OCI-LY7 (cell line): Measurements from ENCODE around the gene C9orf50. TPM values are rescaled to one million over a fixed set of nuclear protein-coding genes. Genes with fewer than 3 reads are reported as not detected.

Source experiments
- BruUV-seq: library from RNA; stranded (reverse); fragments of 400-500 nt; replicated peaks from 2 replicates; lab custom pipeline; 2021; lab: Mats Ljungman, UMichigan
- CTCF ChIA-PET: fragments of 300-600 bp; sonication (Branson Sonifier 250); formaldehyde crosslinking; loops from one replicate; lab custom pipeline; 2022; ENCODE audit warnings: antibody characterized with exemption; ENCODE audit not compliant: unreplicated experiment; lab: Charles Lee
- POLR2A ChIA-PET: fragments of 300-600 bp; sonication (Branson Sonifier 250); formaldehyde crosslinking; loops from one replicate; lab custom pipeline; 2022; ENCODE audit warnings: antibody characterized with exemption; lab: Charles Lee
- DNase-seq: peaks from one replicate; pipeline ENCODE4 v3.0.0-alpha.2; 2015; ENCODE audit warnings: low spot score
- H2AFZ ChIP-seq: fragments of 200-600 bp; sonication (generic), shearing (Covaris generic); 2 replicates; pipeline ENCODE4 v1.6.1; 2014; ENCODE audit warnings: mild to moderate bottlenecking, antibody characterized with exemption, low read length, moderate library complexity
- H3K27ac ChIP-seq: fragments of 200-600 bp; sonication (generic); 2 replicates; pipeline ENCODE4 v1.5.1; 2014; ENCODE audit warnings: mixed run types, low read depth, mild to moderate bottlenecking, moderate library complexity, low read length, inconsistent platforms; ENCODE audit not compliant: poor library complexity, severe bottlenecking
- H3K36me3 ChIP-seq: fragments of 200-600 bp; sonication (generic); 2 replicates; pipeline ENCODE4 v1.6.1; 2014; ENCODE audit warnings: mild to moderate bottlenecking, antibody characterized with exemption, low read length, moderate library complexity, mixed read lengths; ENCODE audit not compliant: insufficient read depth
- H3K4me1 ChIP-seq: fragments of 200-600 bp; sonication (generic); 2 replicates; pipeline ENCODE4 v1.5.1; 2014; ENCODE audit warnings: mild to moderate bottlenecking, low read length; ENCODE audit not compliant: insufficient read depth, poor library complexity, severe bottlenecking
- H3K4me2 ChIP-seq: fragments of 200-600 bp; sonication (generic); 2 replicates; pipeline ENCODE4 v1.6.1; 2014; ENCODE audit warnings: mild to moderate bottlenecking, low read length
- H3K4me3 ChIP-seq: fragments of 200-600 bp; sonication (generic); 2 replicates; pipeline ENCODE4 v1.5.1; 2014; ENCODE audit warnings: mild to moderate bottlenecking, low read depth, low read length; ENCODE audit not compliant: poor library complexity, severe bottlenecking
- H3K79me2 ChIP-seq: fragments of 200-600 bp; sonication (generic); 2 replicates; pipeline ENCODE4 v1.6.1; 2016; ENCODE audit warnings: low read depth, mild to moderate bottlenecking, low read length, moderate library complexity, mixed read lengths; ENCODE audit not compliant: insufficient read depth
- H3K9me2 ChIP-seq: fragments of 200-600 bp; sonication (generic); 2 replicates; pipeline ENCODE4 v1.6.1; 2016; ENCODE audit warnings: mild to moderate bottlenecking, low read length, mixed read lengths; ENCODE audit not compliant: insufficient read depth
- H3K9me3 ChIP-seq: fragments of 200-600 bp; sonication (generic); 2 replicates; pipeline ENCODE4 v1.6.1; 2014; ENCODE audit warnings: mild to moderate bottlenecking, mixed run types, low read length, mixed read lengths
- H4K20me1 ChIP-seq: fragments of 200-600 bp; sonication (generic); 2 replicates; pipeline ENCODE4 v1.6.1; 2014; ENCODE audit warnings: mild to moderate bottlenecking, antibody characterized with exemption, low read length, moderate library complexity, mixed read lengths; ENCODE audit not compliant: insufficient read depth
- EZH2phosphoT487 ChIP-seq: fragments of 200-600 bp; sonication (generic); IDR thresholded peaks from 2 replicates; pipeline ENCODE4 v1.6.1; 2018; ENCODE audit warnings: low read depth, borderline replicate concordance, mild to moderate bottlenecking, mixed run types, antibody characterized with exemption, low read length, moderate library complexity, mixed read lengths
- intact Hi-C: fragments of 100-400 bp; cut with micrococcal nuclease; formaldehyde crosslinking; loops from one replicate; pipeline ENCODE4 v1.10.0; 2022; ENCODE audit not compliant: unreplicated experiment
- total RNA-seq, 2 experiments: library from RNA; depleted of rRNA in 1 of 2; stranded (reverse); fragments of >200 nt in 1 of 2; shearing (Covaris generic) in 1 of 2; gene quantifications; 2 replicates each; pipeline ENCODE4 v1.2.3, GENCODE V29; 2014 to 2022
- TF ChIP-seq, protein P1 (sequence below): fragments of 200-600 bp; sonication (generic); conservative IDR thresholded peaks from 2 replicates; pipeline ENCODE4 v1.5.1; 2014; ENCODE audit warnings: mild to moderate bottlenecking, antibody characterized with exemption, low read length, moderate library complexity, mixed read lengths

Gene C9orf50
- total RNA-seq, 2 experiments from 2014 or later = not detected

DNA sequence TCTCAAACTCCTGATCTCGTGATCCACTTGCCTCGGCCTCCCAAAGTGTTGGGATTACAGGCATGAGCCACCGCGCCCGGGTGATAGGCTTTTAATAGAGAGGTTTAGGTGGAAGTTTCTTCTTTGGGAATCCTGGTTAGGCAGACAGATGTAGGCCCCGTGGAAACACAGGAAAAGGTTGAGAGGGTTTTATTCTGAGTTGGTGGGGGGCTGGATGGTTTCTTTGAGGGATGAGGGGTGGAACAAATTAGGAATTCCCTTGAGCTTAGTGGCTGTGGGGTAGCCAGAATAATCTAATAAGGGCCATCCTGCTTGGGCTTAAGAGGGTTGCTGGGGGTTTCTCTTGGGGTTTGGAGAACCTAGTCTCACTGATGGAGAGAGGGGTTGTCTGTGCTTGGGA, 30.4 kb downstream of the C9orf50 start:
- Histone ChIP-seq H3K9me2 (no peaks in the 10 kb centered on the region), H3K4me2 (no peak overlapping the region), H3K79me2 (no peaks in the 10 kb centered on the region), H3K4me1 (peaks cover 6% of the 10 kb centered on the region), H4K20me1 (no peaks in the 10 kb centered on the region), H3K4me3 (no peak overlapping the region), H2AFZ (no peak overlapping the region), H3K9me3 (no peaks in the 10 kb centered on the region), H3K27ac (no peak overlapping the region), H3K36me3 (no peaks in the 10 kb centered on the region)
- no peak for DNase-seq
- intact Hi-C loops = no loop called here
- BruUV-seq = no TSS peak
- CTCF ChIA-PET = no interaction called here
- POLR2A ChIA-PET = no interaction called here
- TF ChIP-seq EZH2phosphoT487 = no peak
- TF ChIP-seq, protein P1, sequence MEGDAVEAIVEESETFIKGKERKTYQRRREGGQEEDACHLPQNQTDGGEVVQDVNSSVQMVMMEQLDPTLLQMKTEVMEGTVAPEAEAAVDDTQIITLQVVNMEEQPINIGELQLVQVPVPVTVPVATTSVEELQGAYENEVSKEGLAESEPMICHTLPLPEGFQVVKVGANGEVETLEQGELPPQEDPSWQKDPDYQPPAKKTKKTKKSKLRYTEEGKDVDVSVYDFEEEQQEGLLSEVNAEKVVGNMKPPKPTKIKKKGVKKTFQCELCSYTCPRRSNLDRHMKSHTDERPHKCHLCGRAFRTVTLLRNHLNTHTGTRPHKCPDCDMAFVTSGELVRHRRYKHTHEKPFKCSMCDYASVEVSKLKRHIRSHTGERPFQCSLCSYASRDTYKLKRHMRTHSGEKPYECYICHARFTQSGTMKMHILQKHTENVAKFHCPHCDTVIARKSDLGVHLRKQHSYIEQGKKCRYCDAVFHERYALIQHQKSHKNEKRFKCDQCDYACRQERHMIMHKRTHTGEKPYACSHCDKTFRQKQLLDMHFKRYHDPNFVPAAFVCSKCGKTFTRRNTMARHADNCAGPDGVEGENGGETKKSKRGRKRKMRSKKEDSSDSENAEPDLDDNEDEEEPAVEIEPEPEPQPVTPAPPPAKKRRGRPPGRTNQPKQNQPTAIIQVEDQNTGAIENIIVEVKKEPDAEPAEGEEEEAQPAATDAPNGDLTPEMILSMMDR = no peak

DNA sequence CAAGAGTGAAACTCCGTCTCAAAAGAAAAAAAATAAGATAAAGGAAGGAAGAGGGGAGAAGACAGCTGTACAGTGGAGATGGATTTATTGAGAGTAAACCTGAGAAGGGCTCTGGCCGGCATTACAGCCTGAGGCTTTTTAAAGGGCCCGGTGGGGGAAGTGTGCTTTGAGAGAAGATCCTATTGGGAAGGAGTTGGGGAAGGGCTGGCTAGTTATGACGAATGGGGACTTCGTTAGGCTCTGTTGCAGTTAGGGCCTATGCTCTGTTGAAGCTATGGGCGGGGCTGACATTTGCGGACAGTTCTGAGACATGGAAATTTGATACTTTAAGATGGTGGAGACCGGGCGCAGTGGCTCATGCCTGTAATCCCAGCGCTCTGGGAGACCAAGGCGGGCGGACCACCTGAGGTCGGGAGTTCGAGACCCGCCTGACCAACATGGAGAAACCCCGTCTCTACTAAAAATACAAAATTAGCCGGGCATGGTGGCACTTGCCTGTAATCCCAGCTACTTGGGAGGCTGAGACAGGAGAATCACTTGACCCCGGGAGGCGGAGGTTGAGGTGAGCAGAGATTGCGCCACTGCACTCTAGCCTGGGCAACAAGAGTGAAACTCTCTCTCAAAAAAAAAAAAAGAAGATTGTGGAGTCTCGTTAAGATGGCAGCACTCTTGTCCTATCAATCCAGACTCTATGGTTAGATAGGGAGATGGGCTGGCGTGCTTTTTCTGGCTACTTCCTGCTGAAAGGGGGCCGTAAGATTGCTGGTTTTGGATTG, 33.2 kb downstream of the C9orf50 start:
- Histone ChIP-seq H3K4me2 (no peak overlapping the region), H3K4me1 (peaks cover 23% of the 10 kb centered on the region), H3K9me3 (no peaks in the 10 kb centered on the region), H2AFZ (no peak overlapping the region), H3K27ac (no peak overlapping the region), H3K36me3 (no peaks in the 10 kb centered on the region), H3K4me3 (no peak overlapping the region), H3K79me2 (no peaks in the 10 kb centered on the region), H3K9me2 (no peaks in the 10 kb centered on the region), H4K20me1 (no peaks in the 10 kb centered on the region)
- ChIA-PET POLR2A (no interaction called here), CTCF (interaction anchor here (0.6 to 1.1 kb wide), 2 partner anchors 13 to 419 kb away, joined by 3 to 11 read pairs; no protein-coding TSS in a partner anchor)
- TF ChIP-seq EZH2phosphoT487 = no peak
- TF ChIP-seq, protein P1 = no peak
- intact Hi-C loops = no loop called here
- no peak for DNase-seq
- BruUV-seq = no TSS peak

DNA sequence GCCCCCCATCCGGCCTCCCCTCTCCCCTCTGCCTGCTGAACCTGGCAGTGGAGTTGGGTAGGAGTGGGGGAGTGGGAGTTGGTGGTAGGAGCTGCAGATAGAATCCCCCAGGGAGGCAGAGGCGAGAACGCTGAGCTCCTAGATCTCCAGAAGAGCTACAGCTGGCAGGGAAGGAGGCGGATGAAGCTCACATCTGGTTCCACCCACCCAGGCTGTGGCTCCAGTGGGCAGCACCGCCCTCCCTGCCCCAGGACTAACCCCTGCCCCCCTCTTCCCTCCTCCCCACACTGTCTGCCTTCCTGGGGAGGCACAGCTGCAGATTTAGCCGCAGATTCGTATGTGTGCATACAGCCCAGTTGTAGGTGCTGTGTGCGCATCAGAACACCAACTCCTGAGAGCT, 34.2 kb downstream of the C9orf50 start:
- Histone ChIP-seq H3K79me2 (no peaks in the 10 kb centered on the region), H2AFZ (no peak overlapping the region), H3K4me2 (no peak overlapping the region), H3K36me3 (no peaks in the 10 kb centered on the region), H3K4me1 (peaks cover 33% of the 10 kb centered on the region), H4K20me1 (no peaks in the 10 kb centered on the region), H3K4me3 (no peak overlapping the region), H3K27ac (no peak overlapping the region), H3K9me3 (no peaks in the 10 kb centered on the region), H3K9me2 (no peaks in the 10 kb centered on the region)
- DNase-seq = no peak
- TF ChIP-seq, protein P1 = 0 out of 2 replicates have a peak, but pooled peaks have one; percentile 4
- TF ChIP-seq EZH2phosphoT487 = no peak
- intact Hi-C loops = no loop called here
- ChIA-PET POLR2A (no interaction called here), CTCF (interaction anchor here (0.6 to 1.1 kb wide), 3 partner anchors 14 to 418 kb away, joined by 3 to 11 read pairs (median 3); no protein-coding TSS in a partner anchor)
- no TSS peak for BruUV-seq
